Measurements from ENCODE around the gene NFIB. TPM values are rescaled to one million over a fixed set of nuclear protein-coding genes. Genes with fewer than 3 reads are reported as not detected.

Gene NFIB
- total RNA-seq, 1 donor from 2014 or later, result 66.3 TPM

- no peak for DNase-seq (ENCODE audit: low spot score)
- Mint-ChIP-seq H3K4me1 (ENCODE audit: low read depth) (peaks cover 32% of the 10 kb centered on the region), H3K4me3 (ENCODE audit: unreplicated experiment) (peak overlapping the region; percentile 57), H3K27ac (ENCODE audit: unreplicated experiment) (peak overlapping the region; percentile 95), H3K27me3 (ENCODE audit: low read depth) (no peaks in the 10 kb centered on the region), H3K9me3 (ENCODE audit: low read depth) (no peaks in the 10 kb centered on the region), H3K36me3 (ENCODE audit: low read depth) (peaks cover 6% of the 10 kb centered on the region)
- peak; percentile 35 for TF ChIP-seq CTCF (IDR thresholded peaks at IDR 0.05)
These were observed 217.6 kb downstream of the NFIB start for GRCh38 chr9:14096258-14096922.

- Mint-ChIP-seq H3K9me3 (ENCODE audit: low read depth) (no peaks in the 10 kb centered on the region), H3K4me3 (ENCODE audit: unreplicated experiment) (no peak overlapping the region), H3K36me3 (ENCODE audit: low read depth) (peaks cover 6% of the 10 kb centered on the region), H3K27me3 (ENCODE audit: low read depth) (no peaks in the 10 kb centered on the region), H3K4me1 (ENCODE audit: low read depth) (peaks cover 33% of the 10 kb centered on the region), H3K27ac (ENCODE audit: unreplicated experiment) (no peak overlapping the region)
- no peak for DNase-seq (ENCODE audit: low spot score)
- TF ChIP-seq CTCF (IDR thresholded peaks at IDR 0.05), result no peak
These were observed 218.7 kb downstream of the NFIB start for GRCh38 chr9:14095277-14095676.

GRCh38 chr9:14094491-14094890 lies 219.4 kb downstream of the NFIB start:
- H3K9me3 Mint-ChIP-seq (ENCODE audit: low read depth), result no peaks in the 10 kb centered on the region
- H3K4me1 Mint-ChIP-seq (ENCODE audit: low read depth), result peaks cover 41% of the 10 kb centered on the region
- no peak for DNase-seq (ENCODE audit: low spot score)
- peaks cover 5% of the 10 kb centered on the region for H3K36me3 Mint-ChIP-seq (ENCODE audit: low read depth)
- TF ChIP-seq CTCF (IDR thresholded peaks at IDR 0.05), result no peak
- H3K4me3 Mint-ChIP-seq (ENCODE audit: unreplicated experiment), result no peak overlapping the region
- no peak overlapping the region for H3K27ac Mint-ChIP-seq (ENCODE audit: unreplicated experiment)
- no peaks in the 10 kb centered on the region for H3K27me3 Mint-ChIP-seq (ENCODE audit: low read depth)

GRCh38 chr9:14092344-14092743 lies 221.6 kb downstream of the NFIB start:
- TF ChIP-seq CTCF (IDR thresholded peaks at IDR 0.05), result no peak
- Mint-ChIP-seq H3K9me3 (ENCODE audit: low read depth) (no peaks in the 10 kb centered on the region), H3K27me3 (ENCODE audit: low read depth) (no peaks in the 10 kb centered on the region), H3K36me3 (ENCODE audit: low read depth) (peaks cover 5% of the 10 kb centered on the region), H3K4me1 (ENCODE audit: low read depth) (peaks cover 33% of the 10 kb centered on the region), H3K4me3 (ENCODE audit: unreplicated experiment) (no peak overlapping the region), H3K27ac (ENCODE audit: unreplicated experiment) (no peak overlapping the region)
- DNase-seq (ENCODE audit: low spot score), result no peak

GRCh38 chr9:14089051-14089803 lies 224.7 kb downstream of the NFIB start:
- Mint-ChIP-seq H3K36me3 (ENCODE audit: low read depth) (peaks cover 5% of the 10 kb centered on the region), H3K27me3 (ENCODE audit: low read depth) (no peaks in the 10 kb centered on the region), H3K9me3 (ENCODE audit: low read depth) (no peaks in the 10 kb centered on the region), H3K4me3 (ENCODE audit: unreplicated experiment) (no peak overlapping the region), H3K4me1 (ENCODE audit: low read depth) (peaks cover 19% of the 10 kb centered on the region), H3K27ac (ENCODE audit: unreplicated experiment) (peak overlapping the region; percentile 62)
- no peak for DNase-seq (ENCODE audit: low spot score)
- no peak for TF ChIP-seq CTCF (IDR thresholded peaks at IDR 0.05)
